K562 (cell line): Measurements from ENCODE around the gene P2RY8. TPM values are rescaled to one million over a fixed set of nuclear protein-coding genes. Genes with fewer than 3 reads are reported as not detected.

Source experiments
- ZBTB40 ChIP-seq, 2 experiments: fragments of 450-650 bp in 1 of 2; sonication (generic) in 1 of 2; formaldehyde crosslinking in 1 of 2; IDR thresholded peaks; 2 replicates each; pipeline versions ENCODE4 v1.7.1 to v1.9.0; 2016 to 2022; ENCODE audit warnings: inconsistent platforms in 1 of 2, mild to moderate bottlenecking in 1 of 2, missing genetic modification reagents in 1 of 2
- polyA plus RNA-seq, 8 experiments: library from polyadenylated mRNA; depleted of rRNA in 4 of 8; stranded (reverse) in 5 of 8; unstranded in 3 of 8; fragments of >200 nt; fragmentation: Nextera tagmentation in 2 of 8; fragmentation: Illumina TruSeq in 1 of 8; extraction: Ambion mirVana in 2 of 8; extraction: Trizol in 1 of 8; gene quantifications; 2 replicates each; pipeline versions ENCODE4 v1.2.1 to v1.2.3, GENCODE V29; 2011 to 2014; ENCODE audit warnings: inconsistent platforms in 1 of 8, missing spikeins in 1 of 8
- total RNA-seq, 7 experiments: library from RNA; depleted of rRNA in 6 of 7; stranded (reverse); fragments of >200 nt in 6 of 7; fragmentation: Illumina TruSeq in 2 of 7; extraction: Trizol in 2 of 7; gene quantifications; 2 replicates each; pipeline versions ENCODE4 v1.2.1 to v1.2.3, GENCODE V29; 2011 to 2021; ENCODE audit warnings: low replicate concordance in 1 of 7

Gene P2RY8
- total and polyA plus RNA-seq, 9 of the 15 experiments (the other 6 are each of a cell fraction or from before 2014, with no cell fraction given) = 0.04 to 0.69 (median 0.08) TPM; not detected in 3

- TF ChIP-seq ZBTB40 (IDR thresholded peaks at IDR 0.05) (peak; percentile 78), ZBTB40 (CRISPR knock-in tag; IDR thresholded peaks at IDR 0.05) (no peak)
Measured at GRCh38 chrX:1521459-1521956, 15.5 kb downstream of the P2RY8 start (continued).
